Stimulated activated CD4-positive, alpha-beta T cell treated with anti-CD3 and anti-CD28 coated beads, Interleukin-4, amount 100 ng/mL, for 4 hours (primary cell): ENCODE measurements around the gene JPH2.

Source experiments
- DNase-seq, 2 experiments: peaks; one replicate each; pipeline ENCODE4 v3.0.0-alpha.2; 2020

Gene JPH2

GRCh38 chr20:44097521-44098255 lies 89.3 kb downstream of the JPH2 start:
- no peak for DNase-seq

- no peak for DNase-seq
Observed at GRCh38 chr20:44095831-44096230, 91.2 kb downstream of the JPH2 start.

- no peak for DNase-seq
Observed at GRCh38 chr20:44093249-44093582, 93.8 kb downstream of the JPH2 start.

GRCh38 chr20:44092551-44093248 lies 94.3 kb downstream of the JPH2 start:
- DNase-seq: no peak

- DNase-seq: no peak
Observed at GRCh38 chr20:44091026-44091425, 96.0 kb downstream of the JPH2 start.

GRCh38 chr20:44089987-44090674 lies 96.9 kb downstream of the JPH2 start:
- no peak for DNase-seq

- DNase-seq: no peak
Observed at GRCh38 chr20:44087857-44088120, 99.2 kb downstream of the JPH2 start.

GRCh38 chr20:44087051-44087856 lies 99.7 kb downstream of the JPH2 start:
- DNase-seq: no peak

- DNase-seq: no peak
Observed at GRCh38 chr20:44085616-44086434, 101.2 kb downstream of the JPH2 start.

GRCh38 chr20:44084891-44085290 lies 102.1 kb downstream of the JPH2 start:
- DNase-seq: no peak

- DNase-seq: no peak
Observed at GRCh38 chr20:44084439-44084838, 102.5 kb downstream of the JPH2 start.

GRCh38 chr20:44083220-44083933 lies 103.6 kb downstream of the JPH2 start:
- DNase-seq: no peak

GRCh38 chr20:44081888-44082287 lies 105.1 kb downstream of the JPH2 start:
- DNase-seq: no peak

- no peak for DNase-seq
Observed at GRCh38 chr20:44081476-44081875, 105.5 kb downstream of the JPH2 start.

GRCh38 chr20:44080646-44081267 lies 106.2 kb downstream of the JPH2 start:
- DNase-seq: peak; percentile 60 to 74

- DNase-seq: no peak
Observed at GRCh38 chr20:44080064-44080463, 106.9 kb downstream of the JPH2 start.

GRCh38 chr20:44079291-44079690 lies 107.7 kb downstream of the JPH2 start:
- no peak for DNase-seq

- no peak for DNase-seq
Observed at GRCh38 chr20:44075950-44076232, 111.1 kb downstream of the JPH2 start.

GRCh38 chr20:44075191-44075949 lies 111.6 kb downstream of the JPH2 start:
- DNase-seq: no peak

- no peak for DNase-seq
Observed at GRCh38 chr20:44074252-44075151, 112.5 kb downstream of the JPH2 start.
